HEK293T (cell line): ENCODE measurements around the gene TNFRSF8.

Experiments
- ARNT ChIP-seq: fragments of 450-650 bp; IDR thresholded peaks from 2 replicates; pipeline ENCODE4 v1.6.1; 2017; ENCODE audit warnings: mild to moderate bottlenecking
- BHLHE40 ChIP-seq: fragments of 450-650 bp; IDR thresholded peaks from 2 replicates; pipeline ENCODE4 v1.6.1; 2016; ENCODE audit warnings: mild to moderate bottlenecking, moderate library complexity, borderline replicate concordance
- FOXA1 ChIP-seq: fragments of 450-650 bp; IDR thresholded peaks from 2 replicates; pipeline ENCODE4 v1.6.1; 2016; ENCODE audit warnings: mild to moderate bottlenecking
- FOXK2 ChIP-seq: fragments of 450-650 bp; IDR thresholded peaks from 2 replicates; pipeline ENCODE4 v1.6.1; 2016; ENCODE audit warnings: mild to moderate bottlenecking
- FOXM1 ChIP-seq: fragments of 450-650 bp; IDR thresholded peaks from 2 replicates; pipeline ENCODE4 v1.6.1; 2017; ENCODE audit warnings: mild to moderate bottlenecking, borderline replicate concordance
- HDGF ChIP-seq: fragments of 450-650 bp; IDR thresholded peaks from 2 replicates; pipeline ENCODE4 v1.6.1; 2017; ENCODE audit warnings: antibody characterized with exemption, borderline replicate concordance
- NFRKB ChIP-seq: fragments of 450-650 bp; IDR thresholded peaks from 2 replicates; pipeline ENCODE4 v1.6.1; 2016; ENCODE audit warnings: mild to moderate bottlenecking, moderate library complexity
- PKNOX1 ChIP-seq: fragments of 450-650 bp; IDR thresholded peaks from 2 replicates; pipeline ENCODE4 v1.6.1; 2016
- SP1 ChIP-seq: fragments of 450-650 bp; IDR thresholded peaks from 2 replicates; pipeline ENCODE4 v1.6.1; 2017
- SUZ12 ChIP-seq: fragments of 450-650 bp; IDR thresholded peaks from 2 replicates; pipeline ENCODE4 v1.6.1; 2016; ENCODE audit warnings: mild to moderate bottlenecking
- TARDBP ChIP-seq: fragments of 450-650 bp; IDR thresholded peaks from 2 replicates; pipeline ENCODE4 v1.6.1; 2016
- ZNF384 ChIP-seq: fragments of 450-650 bp; IDR thresholded peaks from 2 replicates; pipeline ENCODE4 v1.6.1; 2016

- TF ChIP-seq ZNF384 (no peak), BHLHE40 (no peak), SP1 (no peak), FOXA1 (no peak), NFRKB (no peak), PKNOX1 (no peak), ARNT (no peak), FOXM1 (no peak), SUZ12 (no peak), FOXK2 (no peak), TARDBP (no peak), HDGF (no peak)
Measured at GRCh38 chr1:12019858-12020509, 43.1 kb upstream of the TNFRSF8 start.
